OCI-LY1 (cell line): ENCODE results near the gene NAT14.

Experiments
- CTCF ChIP-seq: fragments of 200-600 bp; sonication (generic), shearing (Covaris generic); IDR thresholded peaks from 2 replicates; pipeline ENCODE4 v1.5.1; 2017; ENCODE audit warnings: mild to moderate bottlenecking, antibody characterized with exemption, low read length, moderate library complexity, mixed read lengths
- EZH2 ChIP-seq: fragments of 200-600 bp; sonication (generic), shearing (Covaris generic); IDR thresholded peaks from 2 replicates; pipeline ENCODE4 v1.8.0; 2017; ENCODE audit warnings: borderline replicate concordance, mixed run types, mild to moderate bottlenecking, antibody characterized with exemption, low read length, moderate library complexity, mixed read lengths

- TF ChIP-seq CTCF (no peak), EZH2 (no peak)
These were observed 45.9 kb upstream of the NAT14 start for GRCh38 chr19:55439052-55439451.
